ENCODE measurements around the gene SNX5.

The SNX5 gene

GRCh38 chr20:17939622-17940223, 28.9 kb downstream of the SNX5 start:
- Mint-ChIP-seq H3K9me3 (no peaks in the 10 kb centered on the region), H3K4me1 (peaks cover 6% of the 10 kb centered on the region), H3K27ac (ENCODE audit: low read depth) (no peak overlapping the region), H3K36me3 (ENCODE audit: insufficient read depth) (peaks cover 30% of the 10 kb centered on the region), H3K4me3 (no peak overlapping the region), H3K27me3 (no peaks in the 10 kb centered on the region)
- ATAC-seq (replicated peaks; ENCODE audit: extremely low read depth, poor library complexity, severe bottlenecking) (peak; percentile 13), DNase-seq (ENCODE audit: low spot score in 2 of 2) (no peak)

- H3K36me3 Mint-ChIP-seq (ENCODE audit: insufficient read depth), result peaks cover 27% of the 10 kb centered on the region
- no peaks in the 10 kb centered on the region for H3K27me3 Mint-ChIP-seq
- H3K4me3 Mint-ChIP-seq, result no peak overlapping the region
- no peaks in the 10 kb centered on the region for H3K9me3 Mint-ChIP-seq
- DNase-seq (ENCODE audit: low spot score in 2 of 2), result peak; percentile 26 to 47
- peaks cover 6% of the 10 kb centered on the region for H3K4me1 Mint-ChIP-seq
- H3K27ac Mint-ChIP-seq (ENCODE audit: low read depth), result no peak overlapping the region
- ATAC-seq (replicated peaks; ENCODE audit: extremely low read depth, poor library complexity, severe bottlenecking), result peak; percentile 96
Observed at GRCh38 chr20:17938871-17939619, 29.5 kb downstream of the SNX5 start.

GRCh38 chr20:17936761-17937732, 31.5 kb downstream of the SNX5 start:
- ATAC-seq (replicated peaks; ENCODE audit: extremely low read depth, poor library complexity, severe bottlenecking) (no peak), DNase-seq (ENCODE audit: low spot score in 2 of 2) (no peak)
- Mint-ChIP-seq H3K4me3 (no peak overlapping the region), H3K27ac (ENCODE audit: low read depth) (peak overlapping the region; percentile 62), H3K4me1 (peaks cover 6% of the 10 kb centered on the region), H3K9me3 (no peaks in the 10 kb centered on the region), H3K36me3 (ENCODE audit: insufficient read depth) (peaks cover 10% of the 10 kb centered on the region), H3K27me3 (peaks cover 6% of the 10 kb centered on the region)

GRCh38 chr20:17936286-17936760, 32.3 kb downstream of the SNX5 start:
- no peak overlapping the region for H3K4me3 Mint-ChIP-seq
- peaks cover 10% of the 10 kb centered on the region for H3K27me3 Mint-ChIP-seq
- H3K27ac Mint-ChIP-seq (ENCODE audit: low read depth), result no peak overlapping the region

GRCh38 chr20:17935761-17936160, 32.8 kb downstream of the SNX5 start:
- Mint-ChIP-seq H3K36me3 (ENCODE audit: insufficient read depth) (peaks cover under 1% of the 10 kb centered on the region), H3K27ac (ENCODE audit: low read depth) (no peak overlapping the region), H3K27me3 (peaks cover 10% of the 10 kb centered on the region), H3K4me1 (peaks cover 6% of the 10 kb centered on the region), H3K4me3 (no peak overlapping the region), H3K9me3 (no peaks in the 10 kb centered on the region)
- DNase-seq (ENCODE audit: low spot score in 2 of 2) (no peak), ATAC-seq (replicated peaks; ENCODE audit: extremely low read depth, poor library complexity, severe bottlenecking) (no peak)

More at GRCh38 chr20:17936286-17936760, 32.3 kb downstream of the SNX5 start:
- H3K9me3 Mint-ChIP-seq, result no peaks in the 10 kb centered on the region
- no peak for DNase-seq (ENCODE audit: low spot score in 2 of 2)
- H3K4me1 Mint-ChIP-seq, result peaks cover 6% of the 10 kb centered on the region
- no peak for ATAC-seq (replicated peaks; ENCODE audit: extremely low read depth, poor library complexity, severe bottlenecking)
- peaks cover 4% of the 10 kb centered on the region for H3K36me3 Mint-ChIP-seq (ENCODE audit: insufficient read depth)

GRCh38 chr20:17935186-17935585, 33.4 kb downstream of the SNX5 start:
- ATAC-seq (replicated peaks; ENCODE audit: extremely low read depth, poor library complexity, severe bottlenecking), result no peak
- Mint-ChIP-seq H3K27ac (ENCODE audit: low read depth) (no peak overlapping the region), H3K36me3 (ENCODE audit: insufficient read depth) (no peaks in the 10 kb centered on the region)

GRCh38 chr20:17934141-17934862, 34.3 kb downstream of the SNX5 start:
- Mint-ChIP-seq H3K4me3 (no peak overlapping the region), H3K27ac (ENCODE audit: low read depth) (no peak overlapping the region), H3K27me3 (peaks cover 23% of the 10 kb centered on the region), H3K9me3 (no peaks in the 10 kb centered on the region), H3K4me1 (no peaks in the 10 kb centered on the region), H3K36me3 (ENCODE audit: insufficient read depth) (no peaks in the 10 kb centered on the region)
- DNase-seq (ENCODE audit: low spot score in 2 of 2), result no peak
- no peak for ATAC-seq (replicated peaks; ENCODE audit: extremely low read depth, poor library complexity, severe bottlenecking)

More at GRCh38 chr20:17935186-17935585, 33.4 kb downstream of the SNX5 start:
- Mint-ChIP-seq H3K4me1 (peaks cover 6% of the 10 kb centered on the region), H3K9me3 (no peaks in the 10 kb centered on the region), H3K4me3 (no peak overlapping the region), H3K27me3 (peaks cover 15% of the 10 kb centered on the region)
- DNase-seq (ENCODE audit: low spot score in 2 of 2), result no peak

GRCh38 chr20:17933711-17934110, 34.9 kb downstream of the SNX5 start:
- no peaks in the 10 kb centered on the region for H3K4me1 Mint-ChIP-seq
- DNase-seq (ENCODE audit: low spot score in 2 of 2), result no peak
- H3K4me3 Mint-ChIP-seq, result no peak overlapping the region
- no peak for ATAC-seq (replicated peaks; ENCODE audit: extremely low read depth, poor library complexity, severe bottlenecking)
- H3K36me3 Mint-ChIP-seq (ENCODE audit: insufficient read depth), result no peaks in the 10 kb centered on the region
- peaks cover 24% of the 10 kb centered on the region for H3K27me3 Mint-ChIP-seq
- no peaks in the 10 kb centered on the region for H3K9me3 Mint-ChIP-seq
- no peak overlapping the region for H3K27ac Mint-ChIP-seq (ENCODE audit: low read depth)

- DNase-seq (ENCODE audit: low spot score in 2 of 2) (no peak), ATAC-seq (replicated peaks; ENCODE audit: extremely low read depth, poor library complexity, severe bottlenecking) (no peak)
- H3K27ac Mint-ChIP-seq (ENCODE audit: low read depth), result no peak overlapping the region
- H3K27me3 Mint-ChIP-seq, result peaks cover 30% of the 10 kb centered on the region
- H3K9me3 Mint-ChIP-seq, result no peaks in the 10 kb centered on the region
- H3K36me3 Mint-ChIP-seq (ENCODE audit: insufficient read depth), result no peaks in the 10 kb centered on the region
- no peaks in the 10 kb centered on the region for H3K4me1 Mint-ChIP-seq
- H3K4me3 Mint-ChIP-seq, result no peak overlapping the region
Observed at GRCh38 chr20:17933121-17933520, 35.5 kb downstream of the SNX5 start.

GRCh38 chr20:17932396-17932795, 36.2 kb downstream of the SNX5 start:
- Mint-ChIP-seq H3K4me3 (no peak overlapping the region), H3K9me3 (no peaks in the 10 kb centered on the region), H3K4me1 (no peaks in the 10 kb centered on the region), H3K27ac (ENCODE audit: low read depth) (no peak overlapping the region), H3K36me3 (ENCODE audit: insufficient read depth) (no peaks in the 10 kb centered on the region), H3K27me3 (peaks cover 33% of the 10 kb centered on the region)
- no peak for ATAC-seq (replicated peaks; ENCODE audit: extremely low read depth, poor library complexity, severe bottlenecking)
- DNase-seq (ENCODE audit: low spot score in 2 of 2), result no peak

GRCh38 chr20:17931513-17931912, 37.1 kb downstream of the SNX5 start:
- Mint-ChIP-seq H3K27me3 (peaks cover 42% of the 10 kb centered on the region), H3K4me1 (no peaks in the 10 kb centered on the region), H3K9me3 (no peaks in the 10 kb centered on the region), H3K27ac (ENCODE audit: low read depth) (no peak overlapping the region), H3K36me3 (ENCODE audit: insufficient read depth) (no peaks in the 10 kb centered on the region), H3K4me3 (no peak overlapping the region)
- no peak for ATAC-seq (replicated peaks; ENCODE audit: extremely low read depth, poor library complexity, severe bottlenecking)
- no peak for DNase-seq (ENCODE audit: low spot score in 2 of 2)

Data from central memory CD8-positive, alpha-beta T cell (primary cell).